ENCODE data around the gene EPB41L4A. TPM values are rescaled to one million over a fixed set of nuclear protein-coding genes. Genes with fewer than 3 reads are reported as not detected.
"Not testable (repeated sequence)": the region's sequence is repeated elsewhere in the genome, so short reads cannot be mapped to it uniquely, and the experiment has no call there.

Gene EPB41L4A
- total and polyA plus RNA-seq, 2 experiments from 2014 or later, result 9.5 to 12.9 TPM

GRCh38 chr5:112434641-112435040 lies 15.6 kb upstream of the EPB41L4A start:
- TF ChIP-seq CTCF (IDR thresholded peaks at IDR 0.05; ENCODE audit: poor library complexity) (no peak), EZH2 (IDR thresholded peaks at IDR 0.05; ENCODE audit: borderline replicate concordance) (no peak), EZH2phosphoT487 (IDR thresholded peaks at IDR 0.05; ENCODE audit: low read depth, severe bottlenecking, unreplicated experiment) (no peak)
- no peaks in the 10 kb centered on the region for H3K9me3 ChIP-seq (ENCODE audit: low read depth)
- H4K20me1 ChIP-seq (ENCODE audit: insufficient read depth, poor library complexity, severe bottlenecking), result no peaks in the 10 kb centered on the region
- H3K4me3 ChIP-seq, result no peak overlapping the region
- no peak overlapping the region for H2AFZ ChIP-seq
- no peaks in the 10 kb centered on the region for H3K9me2 ChIP-seq (replicated peaks; ENCODE audit: insufficient read depth)
- DNase-seq (ENCODE audit: low spot score), result no peak
- H3K27me3 ChIP-seq, result no peaks in the 10 kb centered on the region
- H3K36me3 ChIP-seq (replicated peaks; ENCODE audit: insufficient read depth, low read depth), result no peaks in the 10 kb centered on the region
- H3K4me1 ChIP-seq (ENCODE audit: insufficient read depth), result no peaks in the 10 kb centered on the region
- WGBS (ENCODE audit: low lambda C conversion rate, missing lambda C conversion rate), result 72% methylated on average over 1 of the region's 1 CpG
- no peak overlapping the region for H3K4me2 ChIP-seq
- H3K27ac ChIP-seq, result no peak overlapping the region
- no peaks in the 10 kb centered on the region for H3K79me2 ChIP-seq

GRCh38 chr5:112426202-112426601 lies 7.1 kb upstream of the EPB41L4A start:
- not testable (repeated sequence) for H3K4me2 ChIP-seq; H3K4me1 ChIP-seq (ENCODE audit: insufficient read depth)

GRCh38 chr5:112419986-112420864 lies 1.1 kb upstream of the EPB41L4A start:
- TF ChIP-seq CTCF (IDR thresholded peaks at IDR 0.05; ENCODE audit: poor library complexity) (peak; percentile 96), EZH2 (IDR thresholded peaks at IDR 0.05; ENCODE audit: borderline replicate concordance) (no peak), EZH2phosphoT487 (IDR thresholded peaks at IDR 0.05; ENCODE audit: low read depth, severe bottlenecking, unreplicated experiment) (no peak)
- H3K9me2 ChIP-seq (replicated peaks; ENCODE audit: insufficient read depth), result no peaks in the 10 kb centered on the region
- H3K27me3 ChIP-seq, result no peaks in the 10 kb centered on the region
- 6% methylated on average over 37 of the region's 64 CpGs for whole genome bisulfite sequencing (ENCODE audit: low lambda C conversion rate, missing lambda C conversion rate)
- no peaks in the 10 kb centered on the region for H4K20me1 ChIP-seq (ENCODE audit: insufficient read depth, poor library complexity, severe bottlenecking)
- peak overlapping the region; percentile 70 for H3K27ac ChIP-seq
- DNase-seq (ENCODE audit: low spot score), result peak; percentile 92
- H3K4me3 ChIP-seq, result peak overlapping the region; percentile 95
- no peaks in the 10 kb centered on the region for H3K4me1 ChIP-seq (ENCODE audit: insufficient read depth)
- no peaks in the 10 kb centered on the region for H3K9me3 ChIP-seq (ENCODE audit: low read depth)
- peak overlapping the region; percentile 94 for H2AFZ ChIP-seq
- H3K36me3 ChIP-seq (replicated peaks; ENCODE audit: insufficient read depth, low read depth), result no peaks in the 10 kb centered on the region
- H3K4me2 ChIP-seq, result peak overlapping the region; percentile 85
- peaks cover 10% of the 10 kb centered on the region for H3K79me2 ChIP-seq

More at GRCh38 chr5:112426202-112426601, 7.1 kb upstream of the EPB41L4A start:
- H3K27ac ChIP-seq; H4K20me1 ChIP-seq (ENCODE audit: insufficient read depth, poor library complexity, severe bottlenecking); H3K79me2 ChIP-seq; H3K9me3 ChIP-seq (ENCODE audit: low read depth); H3K27me3 ChIP-seq; H2AFZ ChIP-seq; H3K36me3 ChIP-seq (replicated peaks; ENCODE audit: insufficient read depth, low read depth); H3K9me2 ChIP-seq (replicated peaks; ENCODE audit: insufficient read depth); H3K4me3 ChIP-seq; DNase-seq (ENCODE audit: low spot score): not testable (repeated sequence)
- 96% methylated on average over 3 of the region's 3 CpGs for WGBS (ENCODE audit: low lambda C conversion rate, missing lambda C conversion rate)

- DNase-seq (ENCODE audit: low spot score), result peak; percentile 53
- Histone ChIP-seq H3K9me3 (ENCODE audit: low read depth) (no peaks in the 10 kb centered on the region), H3K27me3 (no peaks in the 10 kb centered on the region), H3K79me2 (peaks cover 20% of the 10 kb centered on the region), H3K4me2 (peak overlapping the region; percentile 85), H2AFZ (peak overlapping the region; percentile 94), H3K36me3 (replicated peaks; ENCODE audit: insufficient read depth, low read depth) (no peaks in the 10 kb centered on the region), H3K4me1 (ENCODE audit: insufficient read depth) (no peaks in the 10 kb centered on the region), H4K20me1 (ENCODE audit: insufficient read depth, poor library complexity, severe bottlenecking) (no peaks in the 10 kb centered on the region), H3K9me2 (replicated peaks; ENCODE audit: insufficient read depth) (no peaks in the 10 kb centered on the region), H3K4me3 (peak overlapping the region; percentile 95), H3K27ac (peak overlapping the region; percentile 70)
- 1% methylated on average over 38 of the region's 39 CpGs for WGBS (ENCODE audit: low lambda C conversion rate, missing lambda C conversion rate)
- peak; percentile 51 for TF ChIP-seq EZH2 (IDR thresholded peaks at IDR 0.05; ENCODE audit: borderline replicate concordance)
- no peak for TF ChIP-seq EZH2phosphoT487 (IDR thresholded peaks at IDR 0.05; ENCODE audit: low read depth, severe bottlenecking, unreplicated experiment)
- TF ChIP-seq CTCF (IDR thresholded peaks at IDR 0.05; ENCODE audit: poor library complexity), result no peak
Measured at GRCh38 chr5:112418659-112419163, 366 bp downstream of the EPB41L4A start.
